Type B pancreatic cell (in vitro differentiated cells): ENCODE data around the gene BABAM2. TPM values are rescaled to one million over a fixed set of nuclear protein-coding genes. Genes with fewer than 3 reads are reported as not detected.

Experiments used
- DNase-seq: peaks from one replicate; pipeline ENCODE4 v3.0.0; 2021; ENCODE audit warnings: mixed read lengths; ENCODE audit not compliant: unreplicated experiment; ENCODE audit errors: extremely low spot score
- H3K27ac Mint-ChIP-seq: 2 replicates; pipeline ENCODE4 v1.8.0; 2021; ENCODE audit warnings: mild to moderate bottlenecking, mixed read lengths
- H3K27me3 Mint-ChIP-seq: 2 replicates; pipeline ENCODE4 v1.8.0; 2021; ENCODE audit warnings: mixed read lengths
- H3K36me3 Mint-ChIP-seq: 2 replicates; pipeline ENCODE4 v1.8.0; 2021; ENCODE audit warnings: mixed read lengths
- H3K4me1 Mint-ChIP-seq: one replicate; pipeline ENCODE4 v1.8.0; 2021; ENCODE audit warnings: mixed read lengths; ENCODE audit not compliant: unreplicated experiment
- H3K4me3 Mint-ChIP-seq: 2 replicates; pipeline ENCODE4 v1.8.0; 2021; ENCODE audit warnings: mild to moderate bottlenecking, mixed read lengths
- H3K9me3 Mint-ChIP-seq: 2 replicates; pipeline ENCODE4 v1.8.0; 2021; ENCODE audit warnings: mixed read lengths
- CTCF ChIP-seq: fragments of 200-600 bp; sonication (generic); conservative IDR thresholded peaks from 2 replicates; pipeline ENCODE4 v1.5.0; 2021; ENCODE audit warnings: antibody characterized with exemption, mild to moderate bottlenecking
- total RNA-seq: library from RNA; stranded (reverse); gene quantifications from 2 replicates; pipeline ENCODE4 v1.2.1, GENCODE V29; 2021; ENCODE audit warnings: low replicate concordance

BABAM2 gene
- total RNA-seq, 1 donor from 2014 or later: 30.4 TPM

- H3K9me3 Mint-ChIP-seq: no peaks in the 10 kb centered on the region
- no peaks in the 10 kb centered on the region for H3K27me3 Mint-ChIP-seq
Observed at GRCh38 chr2:27869763-27870162, 20.8 kb upstream of the BABAM2 start.

GRCh38 chr2:27870724-27871123 is 19.8 kb upstream of the BABAM2 start:
- Mint-ChIP-seq H3K4me1 (no peaks in the 10 kb centered on the region), H3K9me3 (no peaks in the 10 kb centered on the region), H3K4me3 (no peak overlapping the region), H3K27ac (no peak overlapping the region), H3K36me3 (no peaks in the 10 kb centered on the region), H3K27me3 (no peaks in the 10 kb centered on the region)
- DNase-seq: no peak
- TF ChIP-seq CTCF: no peak

More at GRCh38 chr2:27869763-27870162, 20.8 kb upstream of the BABAM2 start:
- Mint-ChIP-seq H3K27ac (no peak overlapping the region), H3K4me1 (no peaks in the 10 kb centered on the region), H3K36me3 (no peaks in the 10 kb centered on the region), H3K4me3 (no peak overlapping the region)
- TF ChIP-seq CTCF: no peak
- no peak for DNase-seq

GRCh38 chr2:27871802-27872201 is 18.7 kb upstream of the BABAM2 start:
- Mint-ChIP-seq H3K4me1 (no peaks in the 10 kb centered on the region), H3K4me3 (no peak overlapping the region), H3K9me3 (no peaks in the 10 kb centered on the region), H3K27me3 (no peaks in the 10 kb centered on the region), H3K36me3 (no peaks in the 10 kb centered on the region), H3K27ac (no peak overlapping the region)
- no peak for DNase-seq
- no peak for TF ChIP-seq CTCF

- H3K4me1 Mint-ChIP-seq: no peaks in the 10 kb centered on the region
- H3K4me3 Mint-ChIP-seq: no peak overlapping the region
- H3K36me3 Mint-ChIP-seq: no peaks in the 10 kb centered on the region
- H3K27me3 Mint-ChIP-seq: no peaks in the 10 kb centered on the region
- no peak overlapping the region for H3K27ac Mint-ChIP-seq
- no peak for TF ChIP-seq CTCF
- no peak for DNase-seq
- no peaks in the 10 kb centered on the region for H3K9me3 Mint-ChIP-seq
Observed at GRCh38 chr2:27873091-27873490, 17.4 kb upstream of the BABAM2 start.

- no peaks in the 10 kb centered on the region for H3K36me3 Mint-ChIP-seq
Observed at GRCh38 chr2:27875089-27875881, 15.2 kb upstream of the BABAM2 start.

More at GRCh38 chr2:27875089-27875881, 15.2 kb upstream of the BABAM2 start:
- no peak overlapping the region for H3K4me3 Mint-ChIP-seq
- no peak for DNase-seq
- H3K27ac Mint-ChIP-seq: no peak overlapping the region
- H3K27me3 Mint-ChIP-seq: no peaks in the 10 kb centered on the region
- no peaks in the 10 kb centered on the region for H3K9me3 Mint-ChIP-seq
- TF ChIP-seq CTCF: no peak
- no peaks in the 10 kb centered on the region for H3K4me1 Mint-ChIP-seq
